Stromal cell of bone marrow (primary cell): Measurements from ENCODE around the gene GLCE.

ENCODE experiments used
- DNase-seq: peaks from one replicate; pipeline ENCODE4 v3.0.0-alpha.2; 2012; ENCODE audit warnings: low read depth

GLCE gene

GRCh38 chr15:69160141-69160993 is at the start of gene GLCE:
Gene GLCE, plus strand, starts transcription at chr15:69160635. Its CDS starts 95,172 bp downstream, at chr15:69255807.
- DNase-seq, result peak; percentile 94

GRCh38 chr15:69114331-69114928 is 46.0 kb upstream of the GLCE start:
- DNase-seq, result no peak

GRCh38 chr15:69115031-69115430 is 45.4 kb upstream of the GLCE start:
- no peak for DNase-seq

- no peak for DNase-seq
Observed at GRCh38 chr15:69116391-69116790, 44.0 kb upstream of the GLCE start.

GRCh38 chr15:69117431-69117871 is 43.0 kb upstream of the GLCE start:
- DNase-seq, result no peak

GRCh38 chr15:69118089-69118488 is 42.3 kb upstream of the GLCE start:
- DNase-seq, result no peak

- DNase-seq, result no peak
Observed at GRCh38 chr15:69119001-69119400, 41.4 kb upstream of the GLCE start.

- no peak for DNase-seq
Observed at GRCh38 chr15:69119683-69120395, 40.6 kb upstream of the GLCE start.

- DNase-seq, result no peak
Observed at GRCh38 chr15:69120732-69121131, 39.7 kb upstream of the GLCE start.

GRCh38 chr15:69121198-69121828 is 39.1 kb upstream of the GLCE start:
- DNase-seq, result no peak

- no peak for DNase-seq
Observed at GRCh38 chr15:69125236-69125635, 35.2 kb upstream of the GLCE start.

GRCh38 chr15:69126054-69126469 is 34.4 kb upstream of the GLCE start:
- DNase-seq, result no peak

- no peak for DNase-seq
Observed at GRCh38 chr15:69127306-69127705, 33.1 kb upstream of the GLCE start.

- DNase-seq, result peak; percentile 49
Observed at GRCh38 chr15:69128667-69129311, 31.6 kb upstream of the GLCE start.

GRCh38 chr15:69131362-69132220 is 28.8 kb upstream of the GLCE start:
- DNase-seq, result no peak

GRCh38 chr15:69132430-69132829 is 28.0 kb upstream of the GLCE start:
- no peak for DNase-seq

GRCh38 chr15:69132977-69133861 is 27.2 kb upstream of the GLCE start:
- no peak for DNase-seq

- no peak for DNase-seq
Observed at GRCh38 chr15:69133862-69134519, 26.4 kb upstream of the GLCE start.

- DNase-seq, result no peak
Observed at GRCh38 chr15:69134791-69135190, 25.6 kb upstream of the GLCE start.
